GM18867 (cell line): ENCODE results near the gene RBM33.

ENCODE experiments used
- ATAC-seq: cut with Tn5 transposase; IDR thresholded peaks from one replicate; pipeline ENCODE4 v1.9.1; 2021; ENCODE audit warnings: mild to moderate bottlenecking, moderate library complexity; ENCODE audit not compliant: unreplicated experiment

The RBM33 gene

GRCh38 chr7:155765458-155765857 lies 121.0 kb downstream of the RBM33 start:
- ATAC-seq, result no peak

GRCh38 chr7:155766386-155766785 lies 121.9 kb downstream of the RBM33 start:
- ATAC-seq, result no peak

GRCh38 chr7:155766966-155767916 lies 122.8 kb downstream of the RBM33 start:
- ATAC-seq, result no peak

- no peak for ATAC-seq
Observed at GRCh38 chr7:155769701-155770100, 125.2 kb downstream of the RBM33 start.

- no peak for ATAC-seq
Observed at GRCh38 chr7:155770241-155770640, 125.8 kb downstream of the RBM33 start.

GRCh38 chr7:155773531-155773930 lies 129.1 kb downstream of the RBM33 start:
- ATAC-seq, result no peak

- ATAC-seq, result no peak
Observed at GRCh38 chr7:155774947-155775346, 130.5 kb downstream of the RBM33 start.

GRCh38 chr7:155775691-155776090 lies 131.2 kb downstream of the RBM33 start:
- ATAC-seq, result no peak

- ATAC-seq, result no peak
Observed at GRCh38 chr7:155776606-155777005, 132.1 kb downstream of the RBM33 start.

- no peak for ATAC-seq
Observed at GRCh38 chr7:155778349-155778748, 133.9 kb downstream of the RBM33 start.

GRCh38 chr7:155780884-155781283 lies 136.4 kb downstream of the RBM33 start:
- no peak for ATAC-seq

GRCh38 chr7:155781433-155781832 lies 137.0 kb downstream of the RBM33 start:
- ATAC-seq, result no peak

- no peak for ATAC-seq
Observed at GRCh38 chr7:155782466-155782865, 138.0 kb downstream of the RBM33 start.

- ATAC-seq, result no peak
Observed at GRCh38 chr7:155785536-155785935, 141.1 kb downstream of the RBM33 start.

GRCh38 chr7:155786491-155786890 lies 142.0 kb downstream of the RBM33 start:
- ATAC-seq, result no peak

GRCh38 chr7:155787171-155787851 lies 142.8 kb downstream of the RBM33 start:
- no peak for ATAC-seq

GRCh38 chr7:155788616-155789000 lies 144.1 kb downstream of the RBM33 start:
- ATAC-seq, result no peak

GRCh38 chr7:155789001-155789725 lies 144.7 kb downstream of the RBM33 start:
- ATAC-seq, result no peak

- no peak for ATAC-seq
Observed at GRCh38 chr7:155790666-155791065, 146.2 kb downstream of the RBM33 start.

- no peak for ATAC-seq
Observed at GRCh38 chr7:155791214-155791737, 146.8 kb downstream of the RBM33 start.

- no peak for ATAC-seq
Observed at GRCh38 chr7:155791836-155792235, 147.4 kb downstream of the RBM33 start.
